Amniotic epithelial cell (primary cell): ENCODE results near the gene DOCK2.
A peak's percentile ranks its signal among the peaks of the same experiment; 100 is the strongest.
"Not testable (repeated sequence)": the region's sequence is repeated elsewhere in the genome, so short reads cannot be mapped to it uniquely, and the experiment has no call there.

Experiments used
- DNase-seq: peaks from one replicate; pipeline ENCODE4 v3.0.0-alpha.2; 2010; ENCODE audit warnings: low read depth

Gene DOCK2

GRCh38 chr5:169637085-169637548 lies at the start of gene DOCK2:
Gene DOCK2 (plus strand): TSS chr5:169637275. CDS start chr5:169637327, 52 bp downstream.
- DNase-seq: no peak

- DNase-seq: peak; percentile 19
Measured at GRCh38 chr5:169590602-169591001, 46.5 kb upstream of the DOCK2 start.

GRCh38 chr5:169591636-169592035 lies 45.4 kb upstream of the DOCK2 start:
- peak; percentile 81 for DNase-seq

GRCh38 chr5:169592937-169593650 lies 44.0 kb upstream of the DOCK2 start:
- no peak for DNase-seq

DNA sequence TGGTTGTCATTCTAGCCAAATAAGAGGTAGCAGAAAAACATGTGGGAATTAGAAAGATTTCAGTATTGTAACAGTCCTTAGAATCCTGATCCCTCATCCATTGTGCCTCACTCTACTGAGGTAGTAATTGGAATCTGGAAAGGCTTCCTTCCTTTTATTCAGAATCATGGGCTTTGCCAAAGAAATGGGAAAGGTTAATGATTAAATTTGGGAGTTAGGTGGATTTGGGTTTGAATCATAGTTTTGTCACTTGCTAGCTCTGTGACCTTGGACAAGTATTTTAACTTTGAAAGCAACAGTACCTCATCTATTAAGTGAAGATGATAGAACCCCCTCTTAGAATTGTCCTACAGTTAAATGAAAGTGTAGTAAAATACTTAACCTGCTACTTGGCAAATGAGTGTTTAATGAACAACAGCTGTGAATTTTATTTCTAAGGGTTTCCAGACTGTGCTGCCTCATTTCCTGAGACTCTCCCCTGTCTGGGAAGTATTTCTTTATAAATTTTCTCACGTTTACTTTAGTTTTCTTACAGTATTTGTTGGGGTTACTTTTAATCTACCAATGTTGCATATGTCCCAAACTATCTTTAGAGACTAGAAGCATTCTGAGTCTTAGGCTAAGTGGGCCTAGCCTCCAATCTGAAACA lies 41.8 kb upstream of the DOCK2 start:
- no peak for DNase-seq

GRCh38 chr5:169599451-169599850 lies 37.6 kb upstream of the DOCK2 start:
- DNase-seq: no peak

- DNase-seq: no peak
Measured at GRCh38 chr5:169602535-169602934, 34.5 kb upstream of the DOCK2 start.

DNA sequence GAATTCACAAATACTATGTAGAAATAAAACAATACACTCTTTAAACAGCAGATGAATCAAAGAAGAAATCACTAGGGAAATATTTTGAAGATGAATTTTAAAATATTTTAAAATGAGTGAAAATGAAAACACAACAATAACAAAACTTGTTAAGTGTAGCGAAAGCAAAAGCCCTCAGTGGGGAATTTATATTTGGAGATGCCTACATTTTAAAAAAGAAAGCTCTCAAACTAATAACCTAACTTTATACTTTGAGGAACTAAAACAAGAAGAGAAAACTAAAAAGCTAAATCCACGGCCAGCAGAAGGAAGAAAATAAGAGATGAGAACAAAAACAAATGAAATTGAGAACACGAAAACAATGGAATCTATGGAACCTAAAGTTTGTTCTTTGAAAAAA lies 30.8 kb upstream of the DOCK2 start:
- no peak for DNase-seq

DNA sequence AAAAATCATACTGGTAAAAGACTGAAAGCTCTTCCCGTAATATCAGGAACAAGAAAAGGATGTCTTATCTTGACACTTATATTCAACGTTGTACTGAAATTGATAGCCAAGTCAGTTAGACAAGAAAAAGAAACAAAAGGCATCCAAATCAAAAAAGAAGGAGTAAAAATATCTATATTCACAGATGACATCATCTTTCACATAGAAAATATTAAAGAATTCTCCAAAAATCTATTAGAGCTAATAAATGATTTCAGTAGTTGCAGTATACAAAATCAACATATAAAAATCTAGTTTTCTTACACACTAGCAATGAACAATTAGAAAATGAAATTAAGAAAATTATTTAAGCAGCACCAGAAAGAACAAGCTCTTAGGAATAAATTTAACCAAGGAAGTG lies 29.2 kb upstream of the DOCK2 start:
- DNase-seq: no peak

DNA sequence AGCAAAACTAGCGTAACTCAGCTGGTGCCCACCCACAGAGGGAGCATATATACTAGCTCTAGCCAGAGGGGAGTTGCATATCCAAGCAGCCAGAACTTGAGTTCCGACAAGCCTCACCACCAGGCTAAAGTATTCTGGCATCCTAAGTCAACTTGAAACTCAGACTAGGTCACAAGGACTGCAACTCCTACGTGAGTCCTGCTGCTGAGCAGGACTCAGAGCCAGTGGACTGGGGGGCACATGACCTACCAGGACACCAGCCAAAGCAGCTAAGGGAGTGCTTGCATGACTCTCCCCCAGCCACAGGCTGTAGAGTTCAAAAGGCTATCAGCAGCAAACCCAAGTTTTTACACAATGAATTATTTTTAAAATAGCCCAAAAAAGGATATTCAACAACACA lies 27.4 kb upstream of the DOCK2 start:
- DNase-seq: peak; percentile 39

- DNase-seq: no peak
Measured at GRCh38 chr5:169610606-169611005, 26.5 kb upstream of the DOCK2 start.

DNA sequence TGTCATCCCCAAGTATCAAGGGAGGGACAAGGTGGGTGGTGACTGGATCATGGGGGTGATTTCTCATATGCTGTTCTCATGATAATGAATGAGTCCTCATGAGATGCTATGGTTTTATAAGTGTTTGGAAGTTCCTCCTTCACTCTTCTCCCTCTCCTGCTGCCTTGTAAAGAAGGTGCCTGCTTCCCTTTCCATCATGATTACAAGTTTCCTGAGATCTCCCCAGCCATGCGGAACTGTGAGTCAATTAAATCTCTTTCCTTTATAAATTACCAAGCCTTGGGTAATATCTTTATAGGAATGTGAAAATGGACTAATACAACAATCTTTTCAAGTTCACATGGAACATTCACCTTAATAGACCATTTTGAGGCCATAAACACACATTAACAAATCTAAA lies 21.5 kb upstream of the DOCK2 start:
- DNase-seq: no peak

DNA sequence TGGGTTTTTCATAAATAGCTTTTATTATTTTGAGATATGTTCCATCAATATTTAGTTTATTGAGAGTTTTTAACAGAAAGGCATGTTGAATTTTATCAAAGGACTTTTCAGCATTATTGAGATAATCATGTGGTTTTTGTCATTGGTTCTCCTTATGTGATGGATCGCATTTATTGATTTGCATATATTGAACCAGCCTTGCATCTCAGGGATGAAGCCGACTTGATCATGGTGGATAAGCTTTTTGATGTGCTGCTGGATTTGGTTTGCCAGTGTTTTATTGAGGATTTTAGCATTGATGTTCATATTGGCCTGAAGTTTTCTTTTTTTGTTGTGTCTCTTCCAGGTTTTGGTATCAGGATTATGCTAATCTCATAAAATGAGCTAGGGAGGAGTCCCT lies 12.8 kb upstream of the DOCK2 start:
- DNase-seq: not testable (repeated sequence)

DNA sequence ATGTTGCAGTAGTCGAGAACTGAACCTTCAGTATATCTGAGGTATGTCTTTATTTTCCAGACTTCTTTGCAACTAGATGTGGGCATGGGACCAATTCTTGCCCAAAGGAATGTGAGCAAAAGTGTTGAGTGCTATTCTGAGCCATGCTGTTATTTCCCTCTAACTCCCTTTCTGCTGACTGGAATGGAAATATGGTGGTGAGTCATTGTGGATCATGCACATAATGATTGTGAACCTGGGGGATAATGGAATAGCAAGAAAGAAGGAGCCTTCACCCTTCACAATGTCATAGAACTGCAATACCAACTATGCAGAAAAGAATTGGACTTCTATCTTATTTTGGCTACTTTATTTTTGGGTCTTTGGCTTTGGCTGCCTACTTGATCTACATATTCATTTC lies 10.3 kb upstream of the DOCK2 start:
- peak; percentile 95 for DNase-seq

- no peak for DNase-seq
Measured at GRCh38 chr5:169627551-169627950, 9.5 kb upstream of the DOCK2 start.

DNA sequence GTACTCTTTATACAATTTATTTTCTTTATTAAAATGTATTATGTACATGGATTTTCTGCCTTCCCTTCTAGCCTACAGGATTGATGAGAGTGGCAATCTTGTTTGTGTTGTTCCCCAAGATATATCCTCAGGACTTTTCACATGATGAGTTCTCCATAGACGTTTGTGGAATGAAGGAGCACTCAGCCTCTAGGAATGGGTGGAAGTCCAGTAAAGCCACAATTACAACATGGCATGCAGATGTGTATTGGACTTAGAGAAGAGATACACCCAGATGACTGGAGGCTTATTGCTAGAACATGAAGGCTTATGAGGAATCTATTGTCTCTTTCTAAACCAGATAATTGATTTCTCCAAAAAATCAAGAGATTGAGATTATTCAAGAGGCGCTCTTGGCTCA lies 8.2 kb upstream of the DOCK2 start:
- DNase-seq: peak; percentile 81

DNA sequence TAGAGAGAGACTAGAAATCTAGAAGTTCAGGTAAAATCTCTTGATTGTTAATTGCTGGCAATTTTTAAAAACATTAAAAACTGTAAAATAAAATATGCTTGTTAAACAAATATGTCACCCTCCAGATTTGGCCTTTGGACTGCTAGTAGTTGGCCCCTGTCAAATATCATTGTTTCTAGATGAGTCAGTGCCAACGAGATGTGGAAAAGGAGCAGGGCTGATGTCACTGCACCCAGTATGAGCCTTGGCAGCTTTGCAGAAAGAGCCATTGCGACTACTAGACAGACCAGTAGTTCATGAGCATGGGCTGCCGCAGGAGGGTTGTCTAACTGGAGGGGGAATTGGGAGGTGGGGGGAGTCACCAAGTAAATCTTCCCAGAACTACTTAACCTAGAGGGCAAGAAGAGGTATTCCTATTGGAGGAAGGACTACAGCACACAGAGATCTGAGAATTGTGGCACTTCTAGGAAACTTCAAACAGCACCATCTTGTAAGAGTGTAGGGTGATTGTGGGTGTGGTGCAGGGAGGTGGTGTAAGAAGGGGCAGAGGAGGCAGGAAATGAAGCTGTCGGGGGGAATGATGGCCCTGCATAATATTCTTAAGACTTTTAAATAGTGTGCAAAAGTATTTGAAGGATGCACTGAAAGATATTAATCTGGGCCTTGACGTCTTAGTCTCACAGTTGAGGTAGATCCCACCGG lies 7.1 kb upstream of the DOCK2 start:
- DNase-seq: peak; percentile 49

DNA sequence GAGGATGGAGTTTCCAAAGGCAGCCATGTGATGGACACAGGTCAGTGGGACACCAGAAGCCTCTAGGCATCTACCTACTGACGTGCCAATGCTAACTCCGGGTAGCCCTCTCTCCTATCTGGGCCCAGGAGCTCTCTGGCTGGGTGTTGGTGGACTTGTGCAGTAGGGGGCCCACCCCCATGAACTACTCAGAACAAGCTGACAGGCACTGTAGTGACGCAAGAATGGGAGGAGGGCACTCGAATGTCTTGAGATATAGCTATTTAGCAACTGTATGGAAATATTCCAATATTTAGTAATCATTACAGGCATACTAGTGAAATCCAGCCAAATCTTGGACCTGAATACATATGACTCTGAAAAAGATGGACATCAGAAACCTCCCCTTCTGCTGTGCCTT lies 5.7 kb upstream of the DOCK2 start:
- peak; percentile 60 for DNase-seq

DNA sequence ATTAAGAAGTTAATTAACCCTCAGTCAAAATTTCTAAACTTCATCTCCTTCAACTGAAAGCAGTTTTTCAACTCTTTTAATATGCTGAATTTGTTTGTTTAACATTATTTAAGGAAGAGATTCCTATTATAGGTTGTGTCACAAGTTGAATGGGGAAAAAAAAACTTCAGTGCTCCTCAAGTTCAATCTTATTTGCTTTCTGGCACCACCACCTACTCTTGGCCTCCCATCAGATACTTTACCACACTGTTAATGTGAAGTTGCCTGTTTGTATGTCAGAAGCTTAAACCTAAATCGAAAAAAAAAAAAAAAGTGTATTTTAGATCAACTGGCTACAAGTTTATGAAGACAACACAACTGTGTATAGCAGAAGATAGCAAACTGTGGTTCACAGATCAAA lies 4.1 kb upstream of the DOCK2 start:
- no peak for DNase-seq

GRCh38 chr5:169634606-169635005 lies 2.5 kb upstream of the DOCK2 start:
- DNase-seq: no peak

- DNase-seq: no peak
Measured at GRCh38 chr5:169635936-169636335, 1.1 kb upstream of the DOCK2 start.

DNA sequence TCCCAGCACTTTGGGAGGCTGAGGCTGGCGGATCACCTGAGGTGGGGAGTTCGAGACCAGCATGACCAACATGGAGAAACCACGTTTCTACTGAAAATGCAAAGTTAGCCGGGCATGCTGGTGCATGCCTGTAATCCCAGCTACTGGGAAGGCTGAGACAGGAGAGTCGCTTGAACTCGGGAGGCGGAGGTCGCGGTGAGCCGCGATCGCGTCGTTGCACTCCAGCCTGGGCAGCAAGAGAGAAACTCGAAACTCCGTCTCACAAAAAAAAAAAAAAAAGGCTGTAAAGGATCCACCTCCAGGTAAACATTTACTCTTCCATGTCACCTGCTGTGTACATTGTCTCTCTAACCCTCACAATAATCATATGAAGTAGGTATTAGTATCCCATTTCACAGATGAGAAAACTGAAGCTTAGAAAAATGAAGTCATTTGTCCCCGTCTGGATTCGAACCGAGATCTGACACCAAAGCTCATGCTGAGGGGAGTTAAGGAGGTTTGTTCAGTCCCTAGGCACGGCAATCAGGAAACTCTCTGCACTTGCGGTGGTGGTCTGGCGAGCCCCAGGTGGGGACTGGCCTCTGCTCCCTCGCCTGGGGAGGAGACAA lies 494 bp upstream of the DOCK2 start:
- no peak for DNase-seq
